Measurements from ENCODE around the gene PPP3CB.

PPP3CB gene

GRCh38 chr10:73495884-73496674, at the start of gene PPP3CB:
TSS of gene PPP3CB (minus strand) at chr10:73496024. CDS start at chr10:73495889, 135 bp downstream.
- DNase-seq, result peak; percentile 94

- no peak for DNase-seq
These were observed 49.5 kb upstream of the PPP3CB start for GRCh38 chr10:73545357-73545756.

DNA sequence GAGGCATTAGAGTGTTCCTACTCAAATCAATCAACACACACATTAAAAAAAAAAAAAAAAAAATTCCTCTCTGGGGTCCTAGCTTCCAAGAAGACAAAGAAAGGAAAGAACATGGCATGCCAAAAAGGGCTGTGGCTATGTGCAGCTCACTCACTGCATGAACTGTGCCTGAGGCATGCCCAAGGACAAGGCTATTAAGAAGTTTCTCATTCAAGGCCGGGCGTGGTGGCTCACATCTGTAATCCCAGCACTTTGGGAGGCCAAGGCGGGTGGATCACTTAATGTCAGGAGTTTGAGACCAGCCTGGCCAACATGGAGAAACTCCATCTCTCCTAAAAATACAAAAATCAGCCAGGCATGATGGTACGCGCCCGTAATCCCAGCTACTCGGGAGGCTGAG, 41.9 kb upstream of the PPP3CB start:
- no peak for DNase-seq

GRCh38 chr10:73537288-73537687, 41.5 kb upstream of the PPP3CB start:
- peak; percentile 22 for DNase-seq

DNA sequence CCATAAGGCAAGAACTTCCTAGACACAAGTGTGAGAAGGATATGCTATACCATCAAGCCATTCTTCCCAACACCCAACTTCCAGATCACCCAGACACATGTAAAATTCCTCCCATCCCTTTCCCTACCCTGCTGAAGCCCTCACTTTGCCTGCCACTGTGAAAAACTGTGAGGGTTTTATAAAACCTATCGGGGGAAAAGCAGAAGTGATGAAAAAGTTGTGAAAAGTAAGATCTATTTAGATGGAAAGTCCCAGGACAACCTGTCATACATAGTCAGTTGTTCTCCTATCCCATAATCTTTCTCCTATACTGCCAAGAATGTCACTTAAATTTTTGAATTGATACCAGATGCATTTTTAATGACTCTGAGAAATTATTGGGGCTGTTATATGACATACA, 39.0 kb upstream of the PPP3CB start:
- no peak for DNase-seq

DNA sequence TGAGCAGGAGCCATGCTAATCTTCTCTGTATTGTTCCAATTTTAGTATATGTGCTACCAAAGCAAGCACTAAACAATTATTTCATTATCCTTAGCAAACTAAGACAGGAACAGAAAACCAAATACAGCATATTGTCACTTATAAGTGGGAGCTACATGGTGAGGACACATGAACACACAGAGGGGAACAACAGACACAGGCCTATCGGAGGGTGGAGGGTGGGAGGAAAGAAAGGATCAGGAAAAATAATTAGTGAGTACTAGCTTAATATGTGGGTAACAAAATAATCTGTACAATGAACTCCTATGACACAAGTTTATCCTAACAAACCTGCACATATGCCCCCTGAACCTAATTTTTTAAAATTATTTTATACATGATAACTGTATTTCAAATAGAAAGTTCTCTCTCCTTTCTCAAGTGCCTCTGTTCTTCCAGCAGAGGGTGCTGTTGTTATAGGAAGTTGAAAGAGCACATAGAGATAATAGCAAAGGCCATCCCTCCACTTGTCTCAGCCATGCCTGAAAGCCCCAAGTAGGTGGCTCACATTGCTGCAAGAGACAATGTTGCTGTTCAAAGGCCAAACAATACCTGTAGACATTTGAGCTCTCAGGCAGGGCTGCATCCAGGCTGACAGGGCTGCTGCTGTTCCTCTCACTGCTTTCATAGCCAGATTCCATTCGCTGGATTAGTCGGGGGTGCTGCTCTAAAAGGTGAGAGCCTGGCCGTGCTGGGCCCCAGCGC, 33.4 kb upstream of the PPP3CB start:
- DNase-seq, result peak; percentile 82

GRCh38 chr10:73522263-73522662, 26.4 kb upstream of the PPP3CB start:
- no peak for DNase-seq

DNA sequence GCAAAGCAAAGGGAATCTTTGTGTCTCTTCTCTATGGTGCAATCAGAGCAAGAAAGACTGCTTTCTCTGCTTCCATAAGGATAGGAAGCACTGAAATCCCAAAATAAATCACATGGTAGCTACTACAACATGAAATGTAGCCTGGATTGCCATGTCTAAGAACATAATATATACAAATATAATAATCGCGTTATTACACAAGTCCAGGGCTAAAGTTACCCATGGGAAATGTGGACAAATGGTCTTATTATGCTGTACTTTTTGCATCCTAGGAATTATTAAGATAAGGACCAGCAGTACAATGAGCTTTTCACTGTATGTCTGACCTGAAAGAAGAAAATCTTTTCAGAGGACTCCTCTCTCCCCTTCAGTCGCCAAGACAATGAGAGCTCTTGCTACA, 23.5 kb upstream of the PPP3CB start:
- no peak for DNase-seq

DNA sequence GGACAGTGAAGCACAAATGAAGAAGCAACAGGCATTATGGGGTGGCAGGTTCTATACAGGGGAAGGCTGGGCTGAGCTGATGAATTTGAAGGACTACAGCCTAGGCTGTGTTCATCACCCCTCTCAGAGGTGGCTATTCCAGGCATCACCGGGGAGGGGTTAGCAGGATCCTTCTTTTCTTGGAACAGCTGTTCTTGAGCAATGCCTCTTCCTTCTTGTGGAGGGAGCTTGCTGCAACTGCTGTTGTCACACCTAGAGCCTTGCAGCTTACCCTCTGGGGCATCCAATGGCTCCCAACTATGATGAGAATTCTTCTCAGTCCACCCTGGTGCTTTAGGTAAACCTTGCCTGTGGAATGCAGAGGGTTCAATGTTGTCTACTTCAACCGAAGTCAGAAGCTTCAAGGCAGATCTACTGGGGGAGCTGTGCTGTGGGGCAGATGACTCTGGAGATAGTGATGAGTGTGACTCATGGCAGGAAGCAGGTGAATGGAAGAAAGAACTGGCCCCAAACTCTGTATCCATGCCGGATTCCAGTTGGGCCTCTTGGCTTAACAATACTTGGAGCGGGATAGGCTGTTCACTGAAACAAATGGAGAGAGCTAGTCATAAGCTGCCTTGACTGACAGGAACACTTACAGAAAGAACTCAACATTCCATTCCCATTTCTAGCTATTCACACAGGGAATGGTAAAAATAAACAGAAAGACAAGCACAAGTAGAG, 21.5 kb upstream of the PPP3CB start:
- no peak for DNase-seq

DNA sequence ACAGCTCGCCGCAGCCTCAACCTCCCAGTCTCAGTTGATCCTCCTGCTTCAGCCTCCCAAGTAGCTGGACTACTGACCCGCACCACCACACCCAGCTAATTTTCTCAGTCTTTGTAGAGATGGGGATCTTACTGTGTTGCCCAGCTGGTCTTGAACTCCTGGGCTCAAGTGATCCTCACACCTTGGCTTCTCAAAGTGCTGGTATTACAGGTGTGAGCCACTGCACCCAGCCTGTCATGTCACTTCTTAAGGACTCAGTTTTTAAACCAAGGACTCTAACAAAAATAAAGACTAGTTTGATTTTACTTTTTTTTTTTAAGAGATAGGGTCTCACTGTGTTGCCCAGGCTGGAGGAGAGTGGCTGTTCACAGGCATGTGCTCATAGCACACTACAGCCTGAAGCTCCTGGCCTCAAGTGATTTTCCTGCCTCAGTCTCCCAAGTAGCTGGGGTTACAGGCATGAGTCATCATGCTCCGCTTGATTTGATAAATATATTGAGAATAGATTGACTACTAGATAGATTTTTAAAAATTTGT, 16.5 kb upstream of the PPP3CB start:
- no peak for DNase-seq

- no peak for DNase-seq
These were observed 13.9 kb upstream of the PPP3CB start for GRCh38 chr10:73509695-73510094.

- DNase-seq, result no peak
These were observed 10.7 kb upstream of the PPP3CB start for GRCh38 chr10:73506491-73506890.

- no peak for DNase-seq
These were observed 10.2 kb upstream of the PPP3CB start for GRCh38 chr10:73506074-73506473.

- DNase-seq, result no peak
These were observed 7.2 kb upstream of the PPP3CB start for GRCh38 chr10:73503037-73503436.

GRCh38 chr10:73501651-73502050, 5.8 kb upstream of the PPP3CB start:
- DNase-seq, result no peak

DNA sequence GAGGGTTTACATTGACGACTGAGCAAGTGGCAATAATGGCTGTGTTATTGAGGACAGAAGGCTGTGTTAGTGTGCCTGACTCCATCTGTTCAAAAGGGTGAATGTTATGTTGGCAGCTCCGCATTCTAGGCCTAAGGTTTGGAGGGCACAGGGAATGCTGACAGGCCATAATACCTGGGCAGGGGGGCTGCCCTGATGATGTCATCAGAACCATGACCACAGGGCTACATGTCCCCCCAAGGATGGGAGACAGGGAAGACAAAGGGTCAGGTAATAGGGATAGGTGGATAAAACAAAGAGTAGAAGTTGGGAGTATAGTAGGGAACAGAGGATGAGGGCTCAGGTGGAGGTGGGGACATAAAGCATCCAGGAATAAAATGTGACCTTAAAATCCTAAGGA, 1.8 kb upstream of the PPP3CB start:
- no peak for DNase-seq

DNA sequence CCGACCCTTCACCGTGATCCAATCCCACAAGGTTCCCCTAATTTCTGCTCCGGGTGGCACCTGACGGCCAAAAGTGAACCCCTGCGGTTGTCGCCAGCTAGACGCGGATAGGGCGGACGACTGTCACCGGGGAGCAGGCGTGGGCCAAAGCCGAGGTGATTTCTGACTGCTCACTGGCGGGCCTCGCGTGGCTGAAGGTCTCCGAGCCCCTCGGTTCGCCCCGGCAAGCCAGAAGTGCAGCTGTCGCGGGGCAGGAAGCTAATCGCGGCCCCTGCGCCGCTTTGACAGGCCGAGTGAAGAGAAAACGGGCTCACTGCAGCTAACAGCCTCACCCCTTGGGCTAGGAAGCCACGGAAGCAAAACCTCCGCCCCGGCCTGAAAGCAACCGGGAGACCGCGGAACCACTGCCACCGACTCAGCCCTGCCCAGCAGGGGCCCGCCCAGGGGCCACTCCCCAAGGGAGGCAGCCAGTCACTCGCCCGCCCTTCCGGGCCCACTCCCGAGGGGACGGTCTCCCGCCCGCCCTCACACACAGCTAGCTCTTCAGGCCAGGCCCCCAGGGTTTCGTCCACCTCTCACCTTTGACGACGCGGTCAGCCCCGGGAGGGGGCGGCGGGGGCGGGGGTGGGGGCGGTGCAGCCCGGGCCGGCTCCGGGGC, 469 bp downstream of the PPP3CB start:
- peak; percentile 92 for DNase-seq

- DNase-seq, result peak; percentile 2
These were observed 973 bp downstream of the PPP3CB start for GRCh38 chr10:73494877-73495225.

GRCh38 chr10:73494213-73494612, 1.6 kb downstream of the PPP3CB start:
- DNase-seq, result no peak

DNA sequence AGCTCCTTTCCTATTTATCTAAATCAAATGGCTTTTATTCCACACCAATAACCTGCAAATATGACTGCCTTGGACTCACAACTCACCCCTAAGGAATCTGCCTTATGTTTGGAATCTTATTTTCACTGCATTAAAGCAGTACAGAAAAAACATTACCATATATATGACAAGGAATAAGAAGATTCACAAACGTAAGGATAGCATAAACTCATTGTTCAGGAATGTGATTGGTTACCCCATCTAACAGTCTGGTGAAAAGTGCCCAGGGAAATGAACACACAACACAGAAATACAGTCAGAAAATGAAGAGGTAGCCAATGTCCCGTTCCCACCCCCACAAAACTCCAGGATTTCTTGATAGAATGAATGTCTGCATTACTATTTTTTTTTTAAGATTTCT, 2.0 kb downstream of the PPP3CB start:
- DNase-seq, result no peak

GRCh38 chr10:73486601-73487000, 9.2 kb downstream of the PPP3CB start:
- no peak for DNase-seq

DNA sequence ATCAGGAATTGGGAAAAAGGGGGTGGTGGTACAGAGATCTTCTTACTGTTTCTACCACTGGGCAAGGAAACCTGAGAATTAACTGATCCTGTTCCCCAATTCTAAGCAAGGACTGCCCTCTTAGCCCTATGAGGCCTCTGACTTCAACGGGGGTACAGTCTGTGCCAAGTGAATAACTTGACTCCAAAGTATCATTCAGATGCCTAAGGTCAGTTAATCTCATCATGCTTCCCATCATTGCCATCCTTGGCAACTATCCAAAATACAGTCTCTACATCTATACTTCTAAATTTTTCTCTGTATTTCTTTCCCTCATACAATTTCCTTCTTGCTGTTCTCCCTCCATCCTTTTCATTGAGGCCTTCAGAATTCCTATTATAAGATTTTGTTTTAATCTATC, 10.5 kb downstream of the PPP3CB start:
- DNase-seq, result no peak

- DNase-seq, result no peak
These were observed 15.7 kb downstream of the PPP3CB start for GRCh38 chr10:73480158-73480557.

Data from CD4-positive, alpha-beta T cell treated with Interleukin-21 for 1 hour (primary cell).